Ovary (tissue), 9 donors: ENCODE measurements around the gene ARNT2. TPM values are rescaled to one million over a fixed set of nuclear protein-coding genes. Genes with fewer than 3 reads are reported as not detected.

Experiments
- DNase-seq, 5 donors: peaks; one replicate each; pipeline ENCODE4 v3.0.0-alpha.2; 2019 to 2020
- H3K27ac ChIP-seq, 2 donors: fragments of 200-600 bp; one replicate each; pipeline versions ENCODE4 v1.5.1 to v1.8.0; 2019 to 2022
- H3K27me3 ChIP-seq: fragments of 200-600 bp; one replicate; pipeline ENCODE4 v1.8.0; 2022
- H3K36me3 ChIP-seq: fragments of 200-600 bp; sonication (generic); one replicate; pipeline ENCODE4 v1.5.1; 2019
- H3K4me1 ChIP-seq: one replicate; pipeline ENCODE4 v1.8.1; 2013; ENCODE audit warnings: mild to moderate bottlenecking, moderate library complexity; ENCODE audit not compliant: insufficient read depth
- H3K4me3 ChIP-seq: fragments of 200-600 bp; sonication (generic); one replicate; pipeline ENCODE4 v1.5.1; 2017
- H3K9me3 ChIP-seq, 2 donors: fragments of 200-600 bp in 1 of 2; sonication (generic) in 1 of 2; one replicate each; pipeline versions ENCODE4 v1.5.1 to v1.8.1; 2013 to 2019; ENCODE audit warnings: mild to moderate bottlenecking in 1 of 2, moderate library complexity in 1 of 2
- CTCF ChIP-seq, 3 donors: fragments of 450-650 bp in 2 of 3; fragments of 200-600 bp in 1 of 3; IDR thresholded peaks; one replicate each; pipeline versions ENCODE4 v1.5.1 to v1.8.0; 2016 to 2022; ENCODE audit warnings: antibody characterized with exemption in 3 of 3, mild to moderate bottlenecking in 1 of 3
- EP300 ChIP-seq: sonication (generic); formaldehyde crosslinking; IDR thresholded peaks from one replicate; pipeline ENCODE4 v1.6.1; 2017; ENCODE audit warnings: antibody characterized with exemption
- POLR2A ChIP-seq: fragments of 450-650 bp; IDR thresholded peaks from one replicate; pipeline ENCODE4 v1.6.1; 2017; ENCODE audit warnings: antibody characterized with exemption, mild to moderate bottlenecking, moderate library complexity
- WGBS, 3 donors: extraction: QIAGEN DNeasy Blood & Tissue Kit in 1 of 3; methylation state at CpG; one replicate each; pipeline versions ENCODE4 v1.1.5 to v1.1.7; 2013 to 2017; 5-methylcytosine and 5-hydroxymethylcytosine counted together
- intact Hi-C, 4 donors: fragments of 100-400 bp; cut with DNase I; formaldehyde crosslinking; loops; one replicate each; pipeline versions ENCODE4 v1.11.0 to v1.15.1; 2022 to 2023
- polyA plus RNA-seq, 2 donors: library from polyadenylated mRNA; stranded (reverse); fragments of 200-250 nt in 1 of 2; fragments of 350-450 nt in 1 of 2; fragmentation: Illumina TruSeq in 1 of 2; extraction: RNeasy Lipid Tissue Mini Kit (QIAGEN cat#74804) in 1 of 2; gene quantifications; one replicate each; pipeline ENCODE4 v1.2.3, GENCODE V29; 2013 to 2014
- total RNA-seq, 7 donors: library from RNA; depleted of rRNA in 2 of 7; stranded (reverse); fragments of >200 nt in 2 of 7; fragmentation: NEBNext Ultra II Directional in 3 of 7; extraction: Animal tissue kit (Norgen Biotek cat#: 25700) in 3 of 7; gene quantifications; one replicate each; pipeline versions ENCODE4 v1.1.0 to v1.2.4, GENCODE V29; 2016 to 2023
- donor health status: DM: no; HTN: no; CAD: no; lungs with moderate emphysema.
- donor health status: DM: no; HTN: no; CAD: no.
- donor health status: Bipolar disorder and iron deficiency.
- donor health status: DM: yes; HTN: yes; CAD: no.
- donor health status: DM: no; HTN: no; CAD: no.
- donor health status: DM: yes; HTN: yes; CAD: no.

ARNT2 gene
- total and polyA plus RNA-seq, 9 donors = 11.0 to 20.5 (median 16.2) TPM

GRCh38 chr15:80459380-80459779 is 55.2 kb downstream of the ARNT2 start:
- WGBS, 3 donors = 33 to 80% (median 61%) methylated on average over 6 of the region's 6 CpGs
- Histone ChIP-seq H3K4me3 (no peak overlapping the region), H3K27ac (no peak overlapping the region), H3K4me1 (peaks cover 12% of the 10 kb centered on the region), H3K36me3 (no peaks in the 10 kb centered on the region), H3K9me3 (no peaks in the 10 kb centered on the region), H3K27me3 (no peaks in the 10 kb centered on the region)
- DNase-seq = no peak
- no peak for TF ChIP-seq POLR2A
- no peak for TF ChIP-seq CTCF (IDR thresholded peaks at IDR 0.05)
- TF ChIP-seq EP300 = no peak
- intact Hi-C loops = loop anchor here (5.0 to 10.0 kb wide), 6 partner anchors 105 to 525 kb away; partner anchors contain the start of genes CEMIP (in 1 of the 4) and MESD (in 1 of the 4)

GRCh38 chr15:80459818-80460217 is 55.6 kb downstream of the ARNT2 start:
- Histone ChIP-seq H3K27me3 (no peaks in the 10 kb centered on the region), H3K27ac (no peak overlapping the region), H3K36me3 (no peaks in the 10 kb centered on the region), H3K4me1 (peaks cover 16% of the 10 kb centered on the region), H3K9me3 (no peaks in the 10 kb centered on the region), H3K4me3 (no peak overlapping the region)
- WGBS, 3 donors = 78 to 85% (median 83%) methylated on average over 3 of the region's 3 CpGs
- no peak for DNase-seq
- TF ChIP-seq CTCF (IDR thresholded peaks at IDR 0.05) = no peak
- no peak for TF ChIP-seq EP300
- TF ChIP-seq POLR2A = no peak
- intact Hi-C loops = loop anchor here (5.0 to 10.0 kb wide), 9 partner anchors 52 to 525 kb away; partner anchors contain the start of genes CEMIP (in 1 of the 4) and MESD (in 1 of the 4)

DNA sequence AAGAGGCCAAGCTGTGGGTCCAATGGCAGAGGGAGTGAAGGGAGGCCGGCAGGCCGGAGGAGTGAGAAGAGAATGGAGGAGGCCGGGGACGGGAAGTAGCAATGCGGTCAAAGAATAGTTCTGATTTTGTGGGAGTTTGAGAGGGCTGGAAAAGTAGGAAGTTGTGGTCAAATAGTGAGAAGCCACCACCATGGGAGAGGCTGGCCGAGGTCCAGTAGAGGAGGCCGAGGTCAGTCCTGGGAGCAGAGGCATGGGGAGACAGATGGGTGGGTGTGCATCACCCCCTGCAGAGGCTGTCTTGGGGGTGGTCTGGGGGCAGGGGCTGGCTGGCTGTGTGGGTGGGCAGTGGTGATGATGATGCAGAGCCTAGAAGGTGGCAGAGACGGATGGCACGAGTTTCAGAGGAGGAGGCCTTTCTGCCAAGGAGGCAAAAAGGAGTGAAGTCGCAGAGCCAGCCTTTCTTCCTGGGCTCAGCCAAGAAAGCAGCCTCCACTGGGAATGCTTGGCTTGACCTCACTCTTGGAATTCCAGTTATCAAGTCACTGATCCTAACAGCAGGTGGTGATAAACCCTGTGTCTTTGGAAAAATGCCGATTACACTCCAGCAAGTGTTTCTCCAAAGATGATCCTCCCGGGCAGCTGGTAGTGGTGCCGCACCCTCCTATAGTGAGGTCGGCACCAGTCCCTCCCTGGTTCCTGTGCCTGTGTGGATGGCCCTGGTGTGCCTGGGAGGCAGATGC is 57.3 kb downstream of the ARNT2 start:
- Histone ChIP-seq H3K36me3 (no peaks in the 10 kb centered on the region), H3K4me1 (peaks cover 21% of the 10 kb centered on the region), H3K27ac (no peak overlapping the region), H3K27me3 (no peaks in the 10 kb centered on the region), H3K4me3 (no peak overlapping the region), H3K9me3 (no peaks in the 10 kb centered on the region)
- WGBS, 3 donors = 85 to 86% (median 86%) methylated on average over 14 of the region's 14 CpGs
- DNase-seq = no peak
- TF ChIP-seq POLR2A (no peak), EP300 (no peak), CTCF (IDR thresholded peaks at IDR 0.05) (no peak)
- intact Hi-C loops = loop anchor here in 2 of 4 donors (5.0 kb wide), 3 partner anchors 51 to 516 kb away; no protein-coding TSS in a partner anchor

- Histone ChIP-seq H3K27me3 (no peaks in the 10 kb centered on the region), H3K27ac (no peak overlapping the region), H3K36me3 (no peaks in the 10 kb centered on the region), H3K4me1 (peaks cover 21% of the 10 kb centered on the region), H3K4me3 (no peak overlapping the region), H3K9me3 (no peaks in the 10 kb centered on the region)
- intact Hi-C loops = loop anchor here in 2 of 4 donors (5.0 kb wide), 3 partner anchors 50 to 515 kb away; no protein-coding TSS in a partner anchor
- TF ChIP-seq EP300 = no peak
- no peak for DNase-seq
- 94 to 98% (median 97%) methylated on average over 6 of the region's 6 CpGs for WGBS, 3 donors
Observed at GRCh38 chr15:80462111-80462510, 57.9 kb downstream of the ARNT2 start.
